GM19468 (cell line): ENCODE data around the gene DTX3.
"Not testable (repeated sequence)": the region's sequence is repeated elsewhere in the genome, so short reads cannot be mapped to it uniquely, and the experiment has no call there.

Source experiments
- ATAC-seq: cut with Tn5 transposase; IDR thresholded peaks from one replicate; pipeline ENCODE4 v1.9.1; 2021; ENCODE audit warnings: mild to moderate bottlenecking, moderate library complexity, moderate number of reproducible peaks; ENCODE audit not compliant: unreplicated experiment; ENCODE audit errors: extremely low read depth

The DTX3 gene, protein sequence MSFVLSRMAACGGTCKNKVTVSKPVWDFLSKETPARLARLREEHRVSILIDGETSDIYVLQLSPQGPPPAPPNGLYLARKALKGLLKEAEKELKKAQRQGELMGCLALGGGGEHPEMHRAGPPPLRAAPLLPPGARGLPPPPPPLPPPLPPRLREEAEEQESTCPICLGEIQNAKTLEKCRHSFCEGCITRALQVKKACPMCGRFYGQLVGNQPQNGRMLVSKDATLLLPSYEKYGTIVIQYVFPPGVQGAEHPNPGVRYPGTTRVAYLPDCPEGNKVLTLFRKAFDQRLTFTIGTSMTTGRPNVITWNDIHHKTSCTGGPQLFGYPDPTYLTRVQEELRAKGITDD

DNA sequence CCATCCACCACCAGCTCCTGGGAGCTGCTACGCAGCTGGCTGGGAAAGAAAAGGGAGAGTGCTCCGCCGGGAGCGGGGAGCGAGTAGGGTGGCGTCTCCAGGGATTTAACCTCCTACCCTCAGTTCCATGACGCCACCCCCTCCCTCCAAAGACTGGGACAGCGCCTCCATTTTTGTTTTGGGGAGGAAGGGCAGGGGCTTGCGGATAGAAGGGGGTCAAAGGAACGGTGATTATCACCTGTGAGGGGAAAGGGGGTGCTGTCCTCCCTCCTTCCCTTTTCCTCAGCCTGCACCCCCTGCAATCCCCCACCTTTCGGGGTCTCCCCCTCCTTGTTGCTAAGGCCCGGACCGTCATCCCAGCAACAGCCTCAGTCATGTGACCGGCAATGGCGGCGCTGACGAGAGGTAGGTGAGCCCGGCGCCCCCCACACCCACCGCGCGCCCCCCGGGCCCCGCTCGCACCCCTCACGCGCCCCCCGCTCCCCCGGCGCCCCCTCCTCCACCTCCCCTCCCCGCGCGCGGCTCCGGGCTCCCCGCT, at the start of gene DTX3:
TSS of gene DTX3 (plus strand) at position 371 of the 538 bp plus-strand sequence. CDS start 1,694 bp downstream, outside the sequence.
- no peak for ATAC-seq

DNA sequence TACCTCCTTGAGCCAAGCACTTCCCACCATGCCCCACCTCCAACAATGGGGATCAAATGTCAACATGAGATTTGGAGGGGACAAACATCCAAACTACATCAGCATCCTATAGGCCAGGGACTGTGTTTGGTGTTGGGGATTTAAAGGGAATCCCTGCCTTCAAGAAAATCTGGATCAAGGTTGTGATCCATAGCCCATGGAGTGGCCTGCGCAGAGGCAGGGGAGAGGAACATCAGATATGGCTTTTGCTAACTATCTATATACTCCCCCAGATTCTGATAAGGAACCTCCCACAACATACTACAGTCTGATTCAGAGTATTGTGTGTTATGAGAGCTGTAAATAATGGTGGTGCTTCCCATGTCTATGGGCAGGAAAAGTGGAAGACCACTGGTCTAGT, 49.7 kb upstream of the DTX3 start:
- no peak for ATAC-seq

DNA sequence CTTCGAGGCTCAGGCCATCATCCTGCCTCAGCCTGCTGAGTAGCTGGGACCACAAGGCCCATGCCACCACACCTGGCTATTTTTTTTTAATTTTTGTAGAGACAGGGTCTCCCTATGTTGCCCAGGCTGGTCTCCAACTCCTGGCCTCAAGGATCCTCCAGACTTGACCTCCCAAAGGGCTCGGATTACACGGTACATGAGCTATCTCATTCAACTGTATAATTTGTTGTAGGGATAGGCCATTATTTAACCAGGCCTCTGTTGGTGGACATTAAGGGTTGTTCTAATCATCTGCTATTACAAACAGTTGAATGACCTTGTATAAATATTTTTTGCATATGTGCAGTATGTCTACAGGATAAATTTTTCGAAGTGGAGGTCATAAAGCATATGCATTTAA, 45.8 kb upstream of the DTX3 start:
- no peak for ATAC-seq

DNA sequence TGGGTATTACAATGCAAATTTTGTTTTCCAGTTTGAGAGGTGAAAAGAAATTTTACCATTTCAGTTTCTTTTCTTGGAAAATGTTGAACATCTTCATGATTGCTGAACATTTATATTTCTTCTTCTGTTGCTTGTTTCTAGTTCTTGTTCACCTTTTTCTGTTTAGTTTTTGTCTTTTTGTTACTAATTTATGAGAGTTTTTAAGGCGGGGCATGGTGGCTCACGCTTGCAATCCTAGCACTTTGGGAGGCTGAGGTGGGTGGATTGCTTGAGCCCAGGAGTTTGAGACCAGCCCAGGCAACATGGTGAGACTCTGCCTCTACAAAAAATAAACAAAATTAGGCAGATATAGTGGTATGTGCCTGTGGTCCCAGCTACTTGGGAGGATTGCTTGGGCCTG, 44.1 kb upstream of the DTX3 start:
- ATAC-seq = no peak

DNA sequence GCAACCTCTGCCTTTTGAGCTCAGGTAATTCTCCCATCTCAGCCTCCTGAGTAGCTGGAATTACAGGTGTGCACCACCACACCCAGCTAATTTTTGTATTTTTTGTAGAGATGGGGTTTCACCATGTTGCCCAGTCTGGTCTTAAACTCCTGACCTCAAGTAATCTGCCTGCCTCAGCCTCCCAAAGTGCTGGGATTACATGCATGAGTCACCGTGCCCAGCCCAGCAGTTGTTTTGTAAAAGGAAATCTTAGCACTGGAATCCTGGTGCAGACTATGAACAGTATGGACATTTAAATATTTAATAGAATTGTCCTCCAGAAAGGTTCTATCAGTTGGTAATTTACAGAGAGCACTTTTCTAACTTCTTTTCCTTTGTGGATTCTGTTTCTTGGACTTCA, 43.5 kb upstream of the DTX3 start:
- ATAC-seq = not testable (repeated sequence)

DNA sequence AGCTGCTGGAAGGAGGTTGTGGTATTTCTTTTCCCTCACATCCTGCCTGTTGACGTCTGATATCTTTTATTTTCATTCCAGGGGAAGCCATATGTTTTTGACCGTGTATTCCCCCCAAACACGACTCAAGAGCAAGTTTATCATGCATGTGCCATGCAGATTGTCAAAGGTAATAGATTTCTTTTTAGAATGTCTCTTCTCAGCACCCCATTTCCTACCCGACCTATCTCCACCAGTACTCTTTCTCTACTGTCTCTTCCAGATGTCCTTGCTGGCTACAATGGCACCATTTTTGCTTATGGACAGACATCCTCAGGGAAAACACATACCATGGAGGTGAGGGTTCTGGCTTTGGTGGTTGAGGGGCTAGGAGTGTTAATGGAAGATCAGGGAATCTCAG, 41.3 kb upstream of the DTX3 start:
- ATAC-seq = no peak

DNA sequence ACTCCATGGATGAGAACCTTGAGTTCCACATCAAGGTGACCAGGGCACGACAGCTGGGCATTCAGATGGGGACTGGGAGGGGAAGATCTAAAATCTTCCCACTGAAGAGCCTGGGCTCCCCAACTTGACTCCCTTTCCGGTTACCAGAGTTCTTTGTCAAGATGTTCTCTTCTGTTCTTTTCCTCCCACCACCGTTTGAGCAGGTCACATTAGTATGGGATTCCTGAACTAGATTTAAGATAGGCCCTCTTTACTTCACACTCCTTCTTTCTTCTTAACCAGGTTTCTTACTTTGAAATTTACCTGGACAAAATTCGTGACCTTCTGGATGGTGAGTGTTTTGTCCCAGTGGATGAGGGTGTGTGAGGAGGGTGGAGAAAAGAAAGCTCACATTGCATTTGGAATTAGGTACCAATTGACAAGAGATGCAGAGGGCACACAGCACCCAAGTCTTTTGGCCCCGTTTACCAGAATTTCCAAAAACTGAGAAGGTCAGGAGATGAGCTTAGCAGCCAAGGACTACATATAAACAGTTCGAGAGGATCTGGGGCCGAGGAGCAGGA, 40.4 kb upstream of the DTX3 start:
- no peak for ATAC-seq

DNA sequence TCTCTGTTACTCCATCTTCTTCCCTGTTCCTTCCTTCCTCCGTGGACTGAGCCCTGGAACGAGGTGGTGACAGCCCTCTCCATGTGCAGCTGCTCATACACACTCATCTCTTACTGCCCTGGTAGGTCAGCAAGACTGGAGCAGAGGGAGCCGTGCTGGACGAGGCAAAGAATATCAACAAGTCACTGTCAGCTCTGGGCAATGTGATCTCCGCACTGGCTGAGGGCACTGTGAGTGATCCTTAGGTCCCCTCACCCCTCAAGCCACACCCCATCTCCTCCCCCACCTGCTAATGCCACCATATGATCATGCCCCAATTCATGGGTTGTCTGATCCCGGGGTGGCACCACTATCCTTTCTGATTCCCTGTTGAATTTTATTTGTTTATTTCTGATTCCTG, 35.8 kb upstream of the DTX3 start:
- ATAC-seq = no peak

DNA sequence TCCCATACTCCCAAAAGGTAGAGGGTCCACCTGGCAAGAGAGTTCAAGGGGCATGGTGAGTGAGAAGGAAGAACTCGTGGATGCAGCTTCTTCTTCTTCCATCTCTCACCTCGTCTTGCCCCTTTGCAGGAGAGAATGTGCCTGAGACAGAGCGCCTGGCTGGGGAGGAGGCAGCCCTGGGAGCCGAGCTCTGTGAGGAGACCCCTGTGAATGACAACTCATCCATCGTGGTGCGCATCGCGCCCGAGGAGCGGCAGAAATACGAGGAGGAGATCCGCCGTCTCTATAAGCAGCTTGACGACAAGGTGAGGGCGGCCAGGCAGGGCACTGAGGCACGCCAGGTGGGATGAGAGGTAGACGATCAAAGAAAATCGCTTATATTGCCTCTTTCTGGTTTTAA, 34.8 kb upstream of the DTX3 start:
- ATAC-seq = no peak

DNA sequence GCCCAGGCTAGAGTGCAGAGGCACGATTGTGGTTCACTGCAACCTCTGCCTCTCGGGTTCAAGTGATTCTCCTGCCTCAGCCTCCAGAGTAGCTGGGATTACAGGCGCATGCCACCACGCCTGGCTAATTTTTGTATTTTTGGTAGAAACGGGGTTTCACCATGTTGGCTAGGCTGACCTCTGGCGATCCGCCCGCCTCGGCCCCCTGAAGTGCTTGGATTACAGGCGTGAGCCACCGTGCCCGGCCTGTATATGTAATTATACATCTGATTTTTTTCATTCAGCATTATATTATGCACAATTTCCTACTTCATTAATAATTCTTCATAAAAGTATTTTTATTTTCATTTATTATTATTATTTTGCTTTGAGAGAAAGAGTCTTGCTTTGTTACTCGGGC, 34.2 kb upstream of the DTX3 start:
- not testable (repeated sequence) for ATAC-seq

DNA sequence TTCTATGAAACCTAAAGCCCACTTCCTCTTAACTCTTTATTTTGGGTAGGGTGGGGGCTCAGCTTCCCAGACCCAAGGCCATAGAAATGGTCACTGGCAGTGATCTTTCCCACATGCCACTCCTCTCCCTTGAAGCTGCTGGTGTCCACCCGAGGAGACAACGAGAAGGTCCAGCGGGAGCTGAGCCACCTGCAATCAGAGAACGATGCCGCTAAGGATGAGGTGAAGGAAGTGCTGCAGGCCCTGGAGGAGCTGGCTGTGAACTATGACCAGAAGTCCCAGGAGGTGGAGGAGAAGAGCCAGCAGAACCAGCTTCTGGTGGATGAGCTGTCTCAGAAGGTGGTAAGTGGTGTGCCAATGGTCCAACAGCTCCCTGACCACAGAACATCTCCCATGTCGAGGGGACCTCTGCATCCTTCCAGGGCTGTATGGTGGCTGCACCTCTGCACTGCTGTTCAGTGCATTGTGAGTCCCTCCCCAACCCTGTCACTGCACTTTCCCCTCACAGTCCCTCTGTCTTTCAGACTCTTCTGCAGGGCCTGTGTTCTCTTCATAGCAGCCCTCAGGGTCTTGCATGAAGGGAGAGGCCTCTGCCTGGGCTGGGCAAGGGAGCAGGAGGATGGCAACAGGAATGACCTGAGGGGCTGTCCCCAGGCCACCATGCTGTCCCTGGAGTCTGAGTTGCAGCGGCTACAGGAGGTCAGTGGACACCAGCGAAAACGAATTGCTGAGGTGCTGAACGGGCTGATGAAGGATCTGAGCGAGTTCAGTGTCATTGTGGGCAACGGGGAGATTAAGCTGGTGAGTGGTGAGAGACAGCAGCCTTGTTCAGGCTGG, 32.5 kb upstream of the DTX3 start:
- ATAC-seq = no peak

DNA sequence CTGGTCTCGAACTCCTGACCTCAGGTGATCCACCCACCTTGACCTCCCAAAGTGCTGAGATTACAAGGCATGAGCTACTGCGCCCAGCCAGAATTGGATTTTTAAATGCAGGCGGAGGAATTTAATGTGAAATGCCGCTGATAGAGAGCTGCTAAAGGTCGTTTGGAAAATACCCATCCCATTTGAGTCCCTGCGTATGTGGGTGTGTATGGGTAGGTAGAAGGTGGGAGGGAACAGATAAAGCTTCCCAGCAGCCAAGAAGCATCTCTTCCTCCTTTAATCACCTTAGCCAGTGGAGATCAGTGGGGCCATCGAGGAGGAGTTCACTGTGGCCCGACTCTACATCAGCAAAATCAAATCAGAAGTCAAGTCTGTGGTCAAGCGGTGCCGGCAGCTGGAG, 29.8 kb upstream of the DTX3 start:
- no peak for ATAC-seq

DNA sequence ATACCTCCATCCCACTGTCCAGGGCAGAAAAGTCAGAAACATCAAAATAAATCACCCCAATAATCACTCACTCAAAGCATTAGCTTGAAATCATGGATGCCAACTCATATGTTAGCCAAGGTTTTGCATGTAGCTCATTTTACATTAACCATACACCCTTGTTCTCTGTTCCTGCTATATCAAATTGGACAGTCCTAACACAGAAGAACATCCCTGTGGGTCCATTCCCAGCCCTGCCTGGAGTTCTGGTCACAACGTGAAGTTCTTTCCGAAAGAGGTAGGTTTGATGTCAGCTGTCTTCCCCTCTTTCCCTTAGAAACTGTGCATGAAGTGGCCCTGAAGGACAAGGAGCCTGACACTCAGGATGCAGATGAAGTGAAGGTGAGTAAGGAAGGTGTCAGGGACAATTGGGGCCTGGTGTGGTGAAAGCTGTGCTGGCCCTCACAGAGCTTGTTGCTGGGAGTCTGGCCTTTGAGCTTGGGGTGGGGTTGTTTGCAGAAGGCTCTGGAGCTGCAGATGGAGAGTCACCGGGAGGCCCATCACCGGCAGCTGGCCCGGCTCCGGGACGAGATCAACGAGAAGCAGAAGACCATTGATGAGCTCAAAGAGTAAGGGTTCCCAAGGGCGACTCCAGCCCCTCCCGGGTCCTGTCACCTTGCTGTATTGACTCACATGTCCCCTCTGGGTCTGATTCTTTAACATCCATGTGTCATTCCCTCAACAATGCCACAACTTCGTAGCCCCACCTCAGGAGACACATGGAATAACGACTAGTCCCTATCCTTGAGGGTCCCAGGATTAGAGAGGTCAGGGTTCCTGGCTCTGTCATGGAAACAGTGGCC, 28.6 kb upstream of the DTX3 start:
- ATAC-seq = no peak

DNA sequence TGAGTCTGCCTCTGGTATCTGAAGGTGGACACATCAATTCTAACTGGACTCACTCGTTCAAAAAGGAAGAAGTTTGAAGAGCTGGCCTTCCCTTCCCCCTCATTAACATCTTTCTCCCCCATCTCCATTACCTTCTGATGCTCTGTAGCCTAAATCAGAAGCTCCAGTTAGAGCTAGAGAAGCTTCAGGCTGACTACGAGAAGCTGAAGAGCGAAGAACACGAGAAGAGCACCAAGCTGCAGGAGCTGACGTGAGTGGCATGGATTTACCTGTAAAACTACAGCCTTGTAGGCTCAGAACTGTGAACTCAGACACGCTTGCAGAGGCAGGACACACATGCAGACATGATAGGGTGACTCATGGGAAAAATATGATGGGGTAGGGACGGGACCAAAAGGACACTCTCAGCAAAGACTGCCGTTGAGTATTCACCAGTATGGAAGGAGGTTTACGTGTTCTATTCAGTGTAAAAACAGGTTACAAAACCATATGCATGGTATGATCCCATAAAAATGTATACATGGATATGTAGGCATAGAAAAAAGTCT, 27.9 kb upstream of the DTX3 start:
- ATAC-seq = no peak

DNA sequence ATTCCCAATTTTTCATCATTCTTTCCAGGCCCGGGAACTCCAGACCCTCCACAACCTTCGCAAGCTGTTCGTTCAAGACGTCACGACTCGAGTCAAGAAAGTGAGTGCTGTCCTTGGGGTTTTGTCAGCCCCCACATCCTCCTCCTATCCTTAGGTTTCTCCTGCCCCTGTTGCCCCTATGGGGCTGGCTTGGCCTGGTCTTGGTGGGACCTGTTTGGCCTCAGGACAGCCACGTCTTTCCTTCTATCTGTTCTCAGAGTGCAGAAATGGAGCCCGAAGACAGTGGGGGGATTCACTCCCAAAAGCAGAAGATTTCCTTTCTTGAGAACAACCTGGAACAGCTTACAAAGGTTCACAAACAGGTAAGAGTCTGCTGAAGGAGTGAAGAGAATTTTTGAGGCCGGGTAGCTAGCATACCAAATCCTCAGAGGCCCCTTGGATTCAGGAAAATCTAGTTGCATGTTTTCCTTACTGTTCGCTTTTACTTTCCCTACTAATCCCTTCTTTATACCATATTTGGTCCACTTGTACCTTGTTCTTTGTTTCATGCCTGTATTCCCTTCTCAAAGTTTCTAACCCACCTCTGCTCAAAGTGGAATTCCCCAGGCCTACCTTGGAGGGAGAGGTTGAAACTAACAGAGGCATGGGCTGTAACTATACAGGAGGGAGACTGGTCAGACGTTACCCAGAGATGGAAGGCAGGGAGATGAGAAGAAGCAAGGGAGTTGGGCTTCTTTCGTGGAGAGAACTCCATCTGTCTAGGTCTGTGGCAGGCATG, 26.5 kb upstream of the DTX3 start:
- no peak for ATAC-seq

DNA sequence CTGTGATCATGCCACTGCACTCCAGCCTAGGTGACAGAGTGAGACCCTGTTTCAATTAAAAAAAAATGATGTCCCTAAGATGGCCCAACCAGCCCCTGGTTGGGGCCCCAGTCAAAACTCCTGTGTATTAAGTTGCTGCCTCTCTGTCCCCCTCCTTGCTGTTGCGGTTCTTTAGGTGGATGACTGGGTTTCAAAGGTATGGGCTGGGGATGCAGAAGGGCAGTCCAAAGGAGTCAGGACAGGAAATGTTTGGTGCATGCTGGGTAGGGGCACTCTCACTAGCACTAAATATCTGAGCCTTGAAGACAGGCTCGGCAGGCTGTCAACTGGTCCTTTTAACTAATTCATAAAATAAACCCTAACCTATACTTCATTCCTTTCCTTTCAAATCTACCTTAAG, 25.6 kb upstream of the DTX3 start:
- ATAC-seq = no peak

DNA sequence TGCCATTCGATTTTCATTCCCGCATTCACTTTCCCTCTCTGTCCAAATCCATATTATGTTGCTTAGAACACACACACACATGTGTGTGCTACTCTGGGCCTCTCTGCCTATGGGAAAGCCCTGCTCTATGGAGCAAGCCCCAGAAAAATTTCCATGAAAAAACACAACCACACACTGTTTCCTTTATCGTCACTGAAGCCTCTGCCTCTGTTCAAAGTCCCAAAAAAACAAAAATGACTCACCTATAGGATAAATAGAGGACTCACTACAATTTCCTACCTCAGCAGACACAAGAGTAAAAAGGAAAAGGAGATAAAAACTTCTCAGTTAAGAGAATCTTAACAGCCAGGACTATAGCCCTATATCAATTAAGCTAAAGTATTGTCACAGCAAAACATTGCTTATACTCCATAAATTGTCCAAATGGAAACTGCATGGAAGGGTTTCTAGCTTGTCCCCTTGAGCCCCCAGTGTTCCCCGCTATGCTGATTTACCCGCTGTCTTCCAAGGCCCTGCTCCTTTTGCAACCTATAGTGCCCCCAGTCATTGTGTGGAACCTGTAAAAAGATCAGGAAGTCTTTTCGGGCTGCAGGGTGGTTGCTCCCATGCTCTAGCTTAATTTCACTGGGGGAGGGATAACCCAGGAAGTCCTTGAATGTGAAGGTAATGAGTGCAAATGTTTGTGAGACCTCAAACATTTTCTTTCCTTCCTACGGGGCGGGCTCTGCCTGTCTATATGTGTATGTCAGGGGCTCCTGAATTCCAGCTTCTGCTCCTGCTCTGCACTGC, 24.8 kb upstream of the DTX3 start:
- no peak for ATAC-seq

DNA sequence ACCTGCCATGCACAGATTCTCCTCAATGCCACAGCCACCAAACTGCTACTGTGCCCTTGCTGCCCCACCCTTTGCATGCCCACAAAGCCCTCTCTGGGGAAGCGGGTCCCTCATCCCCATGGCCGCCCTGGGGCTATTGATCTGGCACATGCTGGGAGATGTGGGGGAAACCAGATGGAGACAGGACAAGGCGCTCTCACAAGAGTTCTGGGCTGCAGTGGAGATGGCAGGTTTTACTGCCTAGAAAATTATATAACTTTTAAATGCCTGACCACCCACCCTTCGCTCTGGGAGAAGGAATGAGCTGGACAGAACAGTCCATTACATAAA, 24.2 kb upstream of the DTX3 start:
- ATAC-seq = no peak

DNA sequence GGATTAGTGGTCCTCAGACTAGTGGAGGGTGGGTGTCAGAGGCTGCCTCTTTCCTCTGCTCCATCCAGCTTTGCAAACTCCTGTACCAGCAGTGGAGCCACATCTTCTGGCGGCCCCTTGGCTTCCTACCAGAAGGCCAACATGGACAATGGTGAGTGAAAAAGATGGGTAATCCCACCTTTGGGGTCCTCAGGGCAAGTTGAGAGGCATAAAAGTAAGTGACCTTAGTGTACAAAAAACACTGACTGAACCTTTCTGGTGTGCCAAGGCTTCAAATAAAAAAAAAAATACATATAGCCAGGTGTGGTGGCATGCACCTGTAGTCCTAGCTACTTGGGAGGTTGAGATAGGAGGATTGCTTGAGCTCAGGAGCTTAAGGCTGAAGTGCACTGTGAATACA, 22.8 kb upstream of the DTX3 start:
- ATAC-seq = no peak
